ENCODE data around the gene KANK4. TPM values are rescaled to one million over a fixed set of nuclear protein-coding genes. Genes with fewer than 3 reads are reported as not detected.

The KANK4 gene
- total RNA-seq (not detected), polyA plus RNA-seq (not detected)

GRCh38 chr1:62318756-62319544 is at the start of gene KANK4:
KANK4 (minus strand) TSS chr1:62319434; CDS start chr1:62281564, 37,870 bp downstream.
- Mint-ChIP-seq H3K4me1 (peaks cover 0 to 9% (median 3%) of the 10 kb centered on the region in 4 donors), H3K9me3 (no peaks in the 10 kb centered on the region), H3K27me3 (peaks cover 33% of the 10 kb centered on the region), H3K27ac (no peak within 1 kb of the TSS), H3K4me3 (peak within 1 kb of the TSS in 1 of 4 donors; percentile 43), H3K36me3 (no peaks in the 10 kb centered on the region)
- ATAC-seq (ENCODE audit: low read depth in 2 of 2) (no peak), DNase-seq (peak in 1 of 3 donors; percentile 5)
- Histone ChIP-seq H3K27ac (ENCODE audit: insufficient read depth, low read length, poor library complexity, severe bottlenecking) (no peak within 1 kb of the TSS), H3K4me3 (ENCODE audit: low read depth, low read length) (no peak within 1 kb of the TSS), H3K27me3 (ENCODE audit: control insufficient read depth, insufficient read depth, low read length) (peaks cover 6% of the 10 kb centered on the region), H3K9me3 (ENCODE audit: control insufficient read depth in 2 of 2, low read length in 2 of 2) (no peaks in the 10 kb centered on the region), H3K36me3 (ENCODE audit: control insufficient read depth, insufficient read depth, low read length) (no peaks in the 10 kb centered on the region), H3K4me1 (ENCODE audit: control insufficient read depth, insufficient read depth, low read length, poor library complexity, severe bottlenecking) (peaks cover 2% of the 10 kb centered on the region)

GRCh38 chr1:62368989-62369388 is 49.8 kb upstream of the KANK4 start:
- H3K4me1 ChIP-seq (ENCODE audit: control insufficient read depth, insufficient read depth, low read length, poor library complexity, severe bottlenecking): no peaks in the 10 kb centered on the region
- no peak overlapping the region for H3K27ac ChIP-seq (ENCODE audit: insufficient read depth, low read length, poor library complexity, severe bottlenecking)
- Mint-ChIP-seq H3K27me3 (no peaks in the 10 kb centered on the region), H3K9me3 (peaks cover 0 to 2% (median 0%) of the 10 kb centered on the region in 7 donors), H3K27ac (no peak overlapping the region), H3K36me3 (no peaks in the 10 kb centered on the region), H3K4me3 (no peak overlapping the region), H3K4me1 (no peaks in the 10 kb centered on the region)
- ATAC-seq (ENCODE audit: low read depth in 2 of 2) (no peak), DNase-seq (no peak)
- no peaks in the 10 kb centered on the region for H3K36me3 ChIP-seq (ENCODE audit: control insufficient read depth, insufficient read depth, low read length)
- no peaks in the 10 kb centered on the region for H3K9me3 ChIP-seq (ENCODE audit: control insufficient read depth in 2 of 2, low read length in 2 of 2)
- no peak overlapping the region for H3K4me3 ChIP-seq (ENCODE audit: low read depth, low read length)
- no peaks in the 10 kb centered on the region for H3K27me3 ChIP-seq (ENCODE audit: control insufficient read depth, insufficient read depth, low read length)

GRCh38 chr1:62367005-62367557 is 47.8 kb upstream of the KANK4 start:
- ATAC-seq (ENCODE audit: low read depth in 2 of 2) (no peak), DNase-seq (no peak)
- Mint-ChIP-seq H3K9me3 (peaks cover 0 to 4% (median 0%) of the 10 kb centered on the region in 7 donors), H3K4me1 (no peaks in the 10 kb centered on the region), H3K27ac (no peak overlapping the region), H3K4me3 (no peak overlapping the region), H3K36me3 (no peaks in the 10 kb centered on the region), H3K27me3 (no peaks in the 10 kb centered on the region)
- Histone ChIP-seq H3K27ac (ENCODE audit: insufficient read depth, low read length, poor library complexity, severe bottlenecking) (no peak overlapping the region), H3K9me3 (ENCODE audit: control insufficient read depth in 2 of 2, low read length in 2 of 2) (no peaks in the 10 kb centered on the region), H3K4me3 (ENCODE audit: low read depth, low read length) (no peak overlapping the region), H3K4me1 (ENCODE audit: control insufficient read depth, insufficient read depth, low read length, poor library complexity, severe bottlenecking) (no peaks in the 10 kb centered on the region), H3K36me3 (ENCODE audit: control insufficient read depth, insufficient read depth, low read length) (no peaks in the 10 kb centered on the region), H3K27me3 (ENCODE audit: control insufficient read depth, insufficient read depth, low read length) (no peaks in the 10 kb centered on the region)

GRCh38 chr1:62364721-62365120 is 45.5 kb upstream of the KANK4 start:
- Histone ChIP-seq H3K9me3 (ENCODE audit: control insufficient read depth in 2 of 2, low read length in 2 of 2) (no peaks in the 10 kb centered on the region), H3K36me3 (ENCODE audit: control insufficient read depth, insufficient read depth, low read length) (no peaks in the 10 kb centered on the region), H3K4me1 (ENCODE audit: control insufficient read depth, insufficient read depth, low read length, poor library complexity, severe bottlenecking) (no peaks in the 10 kb centered on the region), H3K27me3 (ENCODE audit: control insufficient read depth, insufficient read depth, low read length) (no peaks in the 10 kb centered on the region), H3K27ac (ENCODE audit: insufficient read depth, low read length, poor library complexity, severe bottlenecking) (no peak overlapping the region), H3K4me3 (ENCODE audit: low read depth, low read length) (no peak overlapping the region)
- H3K4me3 Mint-ChIP-seq: no peak overlapping the region
- ATAC-seq (ENCODE audit: low read depth in 2 of 2) (no peak), DNase-seq (no peak)
- no peaks in the 10 kb centered on the region for H3K36me3 Mint-ChIP-seq
- H3K27ac Mint-ChIP-seq: no peak overlapping the region
- no peaks in the 10 kb centered on the region for H3K27me3 Mint-ChIP-seq
- no peaks in the 10 kb centered on the region for H3K4me1 Mint-ChIP-seq
- peaks cover 0 to 4% (median 0%) of the 10 kb centered on the region in 7 donors for H3K9me3 Mint-ChIP-seq

- Histone ChIP-seq H3K9me3 (ENCODE audit: control insufficient read depth in 2 of 2, low read length in 2 of 2) (no peaks in the 10 kb centered on the region), H3K36me3 (ENCODE audit: control insufficient read depth, insufficient read depth, low read length) (no peaks in the 10 kb centered on the region), H3K4me1 (ENCODE audit: control insufficient read depth, insufficient read depth, low read length, poor library complexity, severe bottlenecking) (no peaks in the 10 kb centered on the region), H3K27me3 (ENCODE audit: control insufficient read depth, insufficient read depth, low read length) (no peaks in the 10 kb centered on the region), H3K4me3 (ENCODE audit: low read depth, low read length) (no peak overlapping the region), H3K27ac (ENCODE audit: insufficient read depth, low read length, poor library complexity, severe bottlenecking) (no peak overlapping the region)
- no peaks in the 10 kb centered on the region for H3K27me3 Mint-ChIP-seq
- DNase-seq: no peak
- H3K36me3 Mint-ChIP-seq: no peaks in the 10 kb centered on the region
- no peak for ATAC-seq (ENCODE audit: low read depth in 2 of 2)
- H3K4me1 Mint-ChIP-seq: peaks cover 0 to 5% (median 0%) of the 10 kb centered on the region in 4 donors
- no peak overlapping the region for H3K4me3 Mint-ChIP-seq
- H3K9me3 Mint-ChIP-seq: peaks cover 0 to 4% (median 0%) of the 10 kb centered on the region in 7 donors
- H3K27ac Mint-ChIP-seq: no peak overlapping the region
Observed at GRCh38 chr1:62362926-62363325, 43.7 kb upstream of the KANK4 start.

GRCh38 chr1:62362061-62362917 is 43.1 kb upstream of the KANK4 start:
- peaks cover 0 to 5% (median 0%) of the 10 kb centered on the region in 4 donors for H3K4me1 Mint-ChIP-seq
- H3K9me3 Mint-ChIP-seq: peaks cover 0 to 4% (median 0%) of the 10 kb centered on the region in 7 donors
- H3K27me3 Mint-ChIP-seq: no peaks in the 10 kb centered on the region
- H3K27ac Mint-ChIP-seq: no peak overlapping the region
- Histone ChIP-seq H3K27ac (ENCODE audit: insufficient read depth, low read length, poor library complexity, severe bottlenecking) (no peak overlapping the region), H3K36me3 (ENCODE audit: control insufficient read depth, insufficient read depth, low read length) (no peaks in the 10 kb centered on the region), H3K27me3 (ENCODE audit: control insufficient read depth, insufficient read depth, low read length) (no peaks in the 10 kb centered on the region), H3K4me3 (ENCODE audit: low read depth, low read length) (no peak overlapping the region), H3K9me3 (ENCODE audit: control insufficient read depth in 2 of 2, low read length in 2 of 2) (no peaks in the 10 kb centered on the region), H3K4me1 (ENCODE audit: control insufficient read depth, insufficient read depth, low read length, poor library complexity, severe bottlenecking) (no peaks in the 10 kb centered on the region)
- ATAC-seq (ENCODE audit: low read depth in 2 of 2) (no peak), DNase-seq (no peak)
- no peak overlapping the region for H3K4me3 Mint-ChIP-seq
- no peaks in the 10 kb centered on the region for H3K36me3 Mint-ChIP-seq

GRCh38 chr1:62361431-62361830 is 42.2 kb upstream of the KANK4 start:
- no peaks in the 10 kb centered on the region for H3K9me3 ChIP-seq (ENCODE audit: control insufficient read depth in 2 of 2, low read length in 2 of 2)
- no peaks in the 10 kb centered on the region for H3K27me3 Mint-ChIP-seq
- H3K27me3 ChIP-seq (ENCODE audit: control insufficient read depth, insufficient read depth, low read length): no peaks in the 10 kb centered on the region
- peaks cover 0 to 4% (median 0%) of the 10 kb centered on the region in 7 donors for H3K9me3 Mint-ChIP-seq
- no peaks in the 10 kb centered on the region for H3K36me3 Mint-ChIP-seq
- no peak overlapping the region for H3K4me3 ChIP-seq (ENCODE audit: low read depth, low read length)
- no peak overlapping the region for H3K27ac Mint-ChIP-seq
- no peak for ATAC-seq (ENCODE audit: low read depth in 2 of 2)
- peaks cover 0 to 5% (median 0%) of the 10 kb centered on the region in 4 donors for H3K4me1 Mint-ChIP-seq
- no peak for DNase-seq
- H3K36me3 ChIP-seq (ENCODE audit: control insufficient read depth, insufficient read depth, low read length): no peaks in the 10 kb centered on the region
- H3K4me3 Mint-ChIP-seq: no peak overlapping the region
- no peak overlapping the region for H3K27ac ChIP-seq (ENCODE audit: insufficient read depth, low read length, poor library complexity, severe bottlenecking)
- H3K4me1 ChIP-seq (ENCODE audit: control insufficient read depth, insufficient read depth, low read length, poor library complexity, severe bottlenecking): no peaks in the 10 kb centered on the region
